ENCODE data around the gene PLEKHM1. TPM values are rescaled to one million over a fixed set of nuclear protein-coding genes. Genes with fewer than 3 reads are reported as not detected.

PLEKHM1 gene
- total and polyA plus RNA-seq, 2 donors (not counting 3 experiments of a cell fraction or from before 2014, with no cell fraction given), result 29.7 to 52.0 TPM

GRCh38 chr17:45430006-45430737 lies 60.3 kb downstream of the PLEKHM1 start:
- Histone ChIP-seq H3K9me3 (replicated peaks; ENCODE audit: control insufficient read depth, insufficient read depth, low read length) (no peaks in the 10 kb centered on the region), H3K4me2 (ENCODE audit: insufficient read depth, low read length) (no peak overlapping the region), H3K36me3 (ENCODE audit: control insufficient read depth in 2 of 2, extremely low read depth in 1 of 2, insufficient read depth in 2 of 2, low read length in 2 of 2) (no peaks in the 10 kb centered on the region), H3K79me2 (ENCODE audit: control insufficient read depth, insufficient read depth, low read length) (no peaks in the 10 kb centered on the region), H3K4me1 (ENCODE audit: control insufficient read depth, extremely low read depth, insufficient read depth, low read length) (peaks cover 3% of the 10 kb centered on the region), H2AFZ (ENCODE audit: low read depth, low read length) (no peak overlapping the region), H4K20me1 (replicated peaks; ENCODE audit: control insufficient read depth, extremely low read depth, insufficient read depth, low read length) (no peaks in the 10 kb centered on the region), H3K9me1 (replicated peaks; ENCODE audit: control insufficient read depth, extremely low read depth, insufficient read depth, low read length) (no peaks in the 10 kb centered on the region), H3K9ac (replicated peaks; ENCODE audit: extremely low read depth, insufficient read depth, low read length) (no peak overlapping the region), H3K4me3 (replicated peaks in 1 of 3; ENCODE audit: insufficient read depth in 1 of 3, low read depth in 1 of 3, low read length in 3 of 3) (no peak overlapping the region), H3K27me3 (ENCODE audit: control insufficient read depth in 2 of 2, insufficient read depth in 2 of 2, low read length in 2 of 2) (no peaks in the 10 kb centered on the region), H3K27ac (ENCODE audit: insufficient read depth, low read depth, low read length) (no peak overlapping the region)
- intact Hi-C loops (cut with micrococcal nuclease), result no loop called here
- no peak for FAIRE-seq
- dilution Hi-C loops (cut with MboI; ENCODE audit: extremely low pct_ligation_motif_present, low sequenced_read_pairs), result no loop called here
- ChIA-PET POLR2A (no interaction called here), CTCF (no interaction called here)
- no peak for TF ChIP-seq MYC (IDR thresholded peaks at IDR 0.05; ENCODE audit: low read depth, low read length)
- TF ChIP-seq, protein P1, sequence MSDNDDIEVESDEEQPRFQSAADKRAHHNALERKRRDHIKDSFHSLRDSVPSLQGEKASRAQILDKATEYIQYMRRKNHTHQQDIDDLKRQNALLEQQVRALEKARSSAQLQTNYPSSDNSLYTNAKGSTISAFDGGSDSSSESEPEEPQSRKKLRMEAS (IDR thresholded peaks at IDR 0.05; ENCODE audit: insufficient read depth, insufficient read length), result no peak
- TF ChIP-seq POLR2A (IDR thresholded peaks at IDR 0.05; ENCODE audit: low read depth, low read length), result no peak
- TF ChIP-seq, protein P2, sequence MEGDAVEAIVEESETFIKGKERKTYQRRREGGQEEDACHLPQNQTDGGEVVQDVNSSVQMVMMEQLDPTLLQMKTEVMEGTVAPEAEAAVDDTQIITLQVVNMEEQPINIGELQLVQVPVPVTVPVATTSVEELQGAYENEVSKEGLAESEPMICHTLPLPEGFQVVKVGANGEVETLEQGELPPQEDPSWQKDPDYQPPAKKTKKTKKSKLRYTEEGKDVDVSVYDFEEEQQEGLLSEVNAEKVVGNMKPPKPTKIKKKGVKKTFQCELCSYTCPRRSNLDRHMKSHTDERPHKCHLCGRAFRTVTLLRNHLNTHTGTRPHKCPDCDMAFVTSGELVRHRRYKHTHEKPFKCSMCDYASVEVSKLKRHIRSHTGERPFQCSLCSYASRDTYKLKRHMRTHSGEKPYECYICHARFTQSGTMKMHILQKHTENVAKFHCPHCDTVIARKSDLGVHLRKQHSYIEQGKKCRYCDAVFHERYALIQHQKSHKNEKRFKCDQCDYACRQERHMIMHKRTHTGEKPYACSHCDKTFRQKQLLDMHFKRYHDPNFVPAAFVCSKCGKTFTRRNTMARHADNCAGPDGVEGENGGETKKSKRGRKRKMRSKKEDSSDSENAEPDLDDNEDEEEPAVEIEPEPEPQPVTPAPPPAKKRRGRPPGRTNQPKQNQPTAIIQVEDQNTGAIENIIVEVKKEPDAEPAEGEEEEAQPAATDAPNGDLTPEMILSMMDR (IDR thresholded peaks at IDR 0.05; ENCODE audit: extremely low read depth in 1 of 2, insufficient read depth in 1 of 2, low read depth in 1 of 2, low read length in 2 of 2), result no peak
- no peak for TF ChIP-seq EZH2 (IDR thresholded peaks at IDR 0.05; ENCODE audit: borderline replicate concordance, low read depth, low read length, severe bottlenecking)
- TF ChIP-seq FOS (IDR thresholded peaks at IDR 0.05; ENCODE audit: borderline replicate concordance, insufficient read depth, low read length), result no peak
- no peak for TF ChIP-seq POLR2AphosphoS5 (IDR thresholded peaks at IDR 0.05; ENCODE audit: insufficient read depth, low read depth, low read length)
- no peak for TF ChIP-seq JUN (IDR thresholded peaks at IDR 0.05; ENCODE audit: borderline replicate concordance, insufficient read depth, insufficient read length, low read depth)
- BruUV-seq (replicated peaks), result no TSS peak
- no peak for DNase-seq (ENCODE audit: low read depth, low spot score)

Measured in endothelial cell of umbilical vein (primary cell).